Panc1 (cell line): ENCODE measurements around the gene SHF.

Source experiments
- POLR2AphosphoS5 ChIP-seq: IDR thresholded peaks from 2 replicates; pipeline ENCODE4 v1.6.1; 2012; ENCODE audit warnings: mild to moderate bottlenecking, low read depth, low read length, moderate library complexity
- TCF7L2 ChIP-seq: IDR thresholded peaks from 2 replicates; pipeline ENCODE4 v1.6.1; 2011; ENCODE audit warnings: mild to moderate bottlenecking, low read depth, low read length, inconsistent platforms
- TF ChIP-seq, protein P1 (sequence below): fragments of 450-650 bp; IDR thresholded peaks from 2 replicates; pipeline ENCODE4 v1.5.1; 2017; ENCODE audit warnings: mild to moderate bottlenecking
- TF ChIP-seq, protein P2 (sequence below), 2 experiments: IDR thresholded peaks; 2 replicates each; pipeline ENCODE4 v1.6.1; 2011 to 2012; ENCODE audit warnings: low read depth in 2 of 2, control low read depth in 1 of 2, low read length in 1 of 2, mild to moderate bottlenecking in 1 of 2, moderate library complexity in 1 of 2; ENCODE audit not compliant: insufficient read depth in 1 of 2

DNA sequence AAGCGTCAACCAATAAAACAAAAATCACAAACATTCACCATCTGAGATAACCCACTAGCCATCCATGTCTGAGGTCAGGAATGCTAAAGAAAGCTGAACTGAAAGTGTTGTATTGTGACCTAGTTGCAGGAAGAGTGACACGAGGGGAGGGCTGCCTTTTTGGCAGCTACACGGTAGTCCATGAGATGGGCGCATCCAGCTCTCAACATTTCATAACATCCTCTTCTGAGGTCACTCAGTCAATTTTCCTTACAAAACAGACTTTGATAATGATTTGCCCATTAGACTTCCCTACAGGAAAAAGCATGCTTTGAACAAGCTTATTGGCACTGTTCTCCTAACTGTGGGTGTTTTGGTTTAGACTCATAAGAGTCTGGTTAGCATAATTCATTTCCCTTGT lies 15.4 kb upstream of the SHF start:
- TF ChIP-seq, protein P1, sequence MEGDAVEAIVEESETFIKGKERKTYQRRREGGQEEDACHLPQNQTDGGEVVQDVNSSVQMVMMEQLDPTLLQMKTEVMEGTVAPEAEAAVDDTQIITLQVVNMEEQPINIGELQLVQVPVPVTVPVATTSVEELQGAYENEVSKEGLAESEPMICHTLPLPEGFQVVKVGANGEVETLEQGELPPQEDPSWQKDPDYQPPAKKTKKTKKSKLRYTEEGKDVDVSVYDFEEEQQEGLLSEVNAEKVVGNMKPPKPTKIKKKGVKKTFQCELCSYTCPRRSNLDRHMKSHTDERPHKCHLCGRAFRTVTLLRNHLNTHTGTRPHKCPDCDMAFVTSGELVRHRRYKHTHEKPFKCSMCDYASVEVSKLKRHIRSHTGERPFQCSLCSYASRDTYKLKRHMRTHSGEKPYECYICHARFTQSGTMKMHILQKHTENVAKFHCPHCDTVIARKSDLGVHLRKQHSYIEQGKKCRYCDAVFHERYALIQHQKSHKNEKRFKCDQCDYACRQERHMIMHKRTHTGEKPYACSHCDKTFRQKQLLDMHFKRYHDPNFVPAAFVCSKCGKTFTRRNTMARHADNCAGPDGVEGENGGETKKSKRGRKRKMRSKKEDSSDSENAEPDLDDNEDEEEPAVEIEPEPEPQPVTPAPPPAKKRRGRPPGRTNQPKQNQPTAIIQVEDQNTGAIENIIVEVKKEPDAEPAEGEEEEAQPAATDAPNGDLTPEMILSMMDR, result no peak
- TF ChIP-seq POLR2AphosphoS5 (no peak), TCF7L2 (no peak)
- TF ChIP-seq, protein P2, sequence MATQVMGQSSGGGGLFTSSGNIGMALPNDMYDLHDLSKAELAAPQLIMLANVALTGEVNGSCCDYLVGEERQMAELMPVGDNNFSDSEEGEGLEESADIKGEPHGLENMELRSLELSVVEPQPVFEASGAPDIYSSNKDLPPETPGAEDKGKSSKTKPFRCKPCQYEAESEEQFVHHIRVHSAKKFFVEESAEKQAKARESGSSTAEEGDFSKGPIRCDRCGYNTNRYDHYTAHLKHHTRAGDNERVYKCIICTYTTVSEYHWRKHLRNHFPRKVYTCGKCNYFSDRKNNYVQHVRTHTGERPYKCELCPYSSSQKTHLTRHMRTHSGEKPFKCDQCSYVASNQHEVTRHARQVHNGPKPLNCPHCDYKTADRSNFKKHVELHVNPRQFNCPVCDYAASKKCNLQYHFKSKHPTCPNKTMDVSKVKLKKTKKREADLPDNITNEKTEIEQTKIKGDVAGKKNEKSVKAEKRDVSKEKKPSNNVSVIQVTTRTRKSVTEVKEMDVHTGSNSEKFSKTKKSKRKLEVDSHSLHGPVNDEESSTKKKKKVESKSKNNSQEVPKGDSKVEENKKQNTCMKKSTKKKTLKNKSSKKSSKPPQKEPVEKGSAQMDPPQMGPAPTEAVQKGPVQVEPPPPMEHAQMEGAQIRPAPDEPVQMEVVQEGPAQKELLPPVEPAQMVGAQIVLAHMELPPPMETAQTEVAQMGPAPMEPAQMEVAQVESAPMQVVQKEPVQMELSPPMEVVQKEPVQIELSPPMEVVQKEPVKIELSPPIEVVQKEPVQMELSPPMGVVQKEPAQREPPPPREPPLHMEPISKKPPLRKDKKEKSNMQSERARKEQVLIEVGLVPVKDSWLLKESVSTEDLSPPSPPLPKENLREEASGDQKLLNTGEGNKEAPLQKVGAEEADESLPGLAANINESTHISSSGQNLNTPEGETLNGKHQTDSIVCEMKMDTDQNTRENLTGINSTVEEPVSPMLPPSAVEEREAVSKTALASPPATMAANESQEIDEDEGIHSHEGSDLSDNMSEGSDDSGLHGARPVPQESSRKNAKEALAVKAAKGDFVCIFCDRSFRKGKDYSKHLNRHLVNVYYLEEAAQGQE (IDR thresholded peaks at IDR 0.05; ENCODE audit: insufficient read depth in 1 of 2, low read depth in 2 of 2, low read length in 1 of 2), result no peak
